SK-N-SH (cell line): ENCODE data around the gene AKAP8. TPM values are rescaled to one million over a fixed set of nuclear protein-coding genes. Genes with fewer than 3 reads are reported as not detected.
A peak's percentile ranks its signal among the peaks of the same experiment; 100 is the strongest.

Experiments
- CTCF ChIA-PET: fragments of 300-600, 350-600 bp; formaldehyde crosslinking; extraction: SDS; loops from one replicate; lab custom pipeline; 2021; lab: Yijun Ruan, JAX
- POLR2A ChIA-PET: fragments of 350-600 bp; sonication (Branson Sonifier 250); formaldehyde crosslinking; extraction: SDS; loops from one replicate; lab custom pipeline; 2020; ENCODE audit warnings: antibody characterized with exemption, inconsistent platforms; lab: Yijun Ruan, JAX
- DNase-seq: peaks from one replicate; pipeline ENCODE4 v3.0.0; 2012
- H2AFZ ChIP-seq: fragments of 200-600 bp; sonication (generic); 2 replicates; pipeline ENCODE4 v1.8.1; 2016; ENCODE audit warnings: antibody characterized with exemption, mild to moderate bottlenecking, low read depth
- H3F3A ChIP-seq: fragments of 200-600 bp; sonication (generic); replicated peaks from 2 replicates; pipeline ENCODE3; 2016; ENCODE audit warnings: antibody characterized with exemption, mild to moderate bottlenecking; ENCODE audit not compliant: insufficient read depth
- H3K27ac ChIP-seq, 2 experiments: fragments of 200-500 bp in 1 of 2; fragments of 200-600 bp in 1 of 2; sonication (Bioruptor generic) in 1 of 2; sonication (generic), shearing (Covaris generic) in 1 of 2; 2 replicates each; pipeline versions ENCODE4 v1.5.1 to v1.6.1; 2014 to 2016; ENCODE audit warnings: low read depth in 2 of 2, inconsistent platforms in 1 of 2, low read length in 1 of 2, mild to moderate bottlenecking in 1 of 2, mixed read lengths in 1 of 2
- H3K27me3 ChIP-seq: fragments of 200-600 bp; sonication (generic), shearing (Covaris generic); 2 replicates; pipeline ENCODE4 v1.6.1; 2016; ENCODE audit warnings: mixed run types; ENCODE audit not compliant: insufficient read depth
- H3K36me3 ChIP-seq, 2 experiments: fragments of 200-500 bp in 1 of 2; fragments of 200-600 bp in 1 of 2; sonication (Bioruptor generic) in 1 of 2; sonication (generic) in 1 of 2; replicated peaks in 1 of 2; 2 replicates each; pipeline versions ENCODE3 to v1.5.1; 2014 to 2016; ENCODE audit warnings: low read length in 1 of 2, mild to moderate bottlenecking in 1 of 2; ENCODE audit not compliant: insufficient read depth in 2 of 2, control insufficient read depth in 1 of 2
- H3K4me1 ChIP-seq, 2 experiments: fragments of 200-500 bp in 1 of 2; fragments of 200-600 bp in 1 of 2; sonication (Bioruptor generic) in 1 of 2; sonication (generic), shearing (Covaris generic) in 1 of 2; 2 replicates each; pipeline versions ENCODE4 v1.5.1 to v1.6.1; 2014 to 2016; ENCODE audit warnings: low read depth in 1 of 2, low read length in 1 of 2, mixed run types in 1 of 2; ENCODE audit not compliant: insufficient read depth in 2 of 2, control insufficient read depth in 1 of 2
- H3K4me2 ChIP-seq: fragments of 200-600 bp; sonication (generic), shearing (Covaris generic); 2 replicates; pipeline ENCODE4 v1.6.1; 2017; ENCODE audit warnings: mixed run types
- H3K4me3 ChIP-seq, 2 experiments: fragments of 200-500 bp in 1 of 2; fragments of 200-600 bp in 1 of 2; sonication (Bioruptor generic) in 1 of 2; sonication (generic), shearing (Covaris generic) in 1 of 2; 2 replicates each; pipeline versions ENCODE4 v1.5.1 to v1.8.1; 2014 to 2016; ENCODE audit warnings: low read depth in 2 of 2, inconsistent platforms in 1 of 2, low read length in 1 of 2, mild to moderate bottlenecking in 1 of 2, mixed read lengths in 1 of 2, moderate library complexity in 1 of 2
- H3K79me2 ChIP-seq: fragments of 200-600 bp; sonication (generic); 2 replicates; pipeline ENCODE4 v1.8.1; 2017; ENCODE audit warnings: mild to moderate bottlenecking; ENCODE audit not compliant: insufficient read depth
- H3K9ac ChIP-seq: fragments of 200-600 bp; sonication (generic); 2 replicates; pipeline ENCODE4 v1.6.1; 2017; ENCODE audit warnings: mixed run types
- H3K9me2 ChIP-seq: fragments of 200-600 bp; sonication (generic); 2 replicates; pipeline ENCODE4 v1.6.1; 2017; ENCODE audit warnings: mixed run types
- H3K9me3 ChIP-seq: fragments of 200-600 bp; sonication (generic); 2 replicates; pipeline ENCODE4 v1.6.1; 2017; ENCODE audit warnings: mixed run types, mild to moderate bottlenecking, moderate library complexity
- H4K20me1 ChIP-seq: fragments of 200-600 bp; sonication (generic); 2 replicates; pipeline ENCODE4 v1.6.1; 2017; ENCODE audit warnings: mild to moderate bottlenecking, mixed run types; ENCODE audit not compliant: insufficient read depth
- CHD2 ChIP-seq: fragments of 150-350 bp; IDR thresholded peaks from 2 replicates; pipeline ENCODE4 v1.6.1; 2018; ENCODE audit warnings: low read length; ENCODE audit not compliant: partially characterized antibody
- FOXJ3 ChIP-seq: sonication (generic); formaldehyde crosslinking; IDR thresholded peaks from 2 replicates; pipeline ENCODE4 v1.5.1; 2020; ENCODE audit warnings: mild to moderate bottlenecking, missing genetic modification reagents
- MEF2A ChIP-seq: IDR thresholded peaks from 2 replicates; pipeline ENCODE4 v1.4.0; 2012; ENCODE audit warnings: low read depth, borderline replicate concordance
- RFX5 ChIP-seq: IDR thresholded peaks from 2 replicates; pipeline ENCODE4 v1.6.1; 2012; ENCODE audit warnings: mild to moderate bottlenecking, improper control_type of control experiment, low read length
- SIN3A ChIP-seq: IDR thresholded peaks from 2 replicates; pipeline ENCODE4 v1.6.1; 2012; ENCODE audit warnings: low read depth, mild to moderate bottlenecking, low read length, moderate library complexity, borderline replicate concordance
- TCF12 ChIP-seq: IDR thresholded peaks from 2 replicates; pipeline ENCODE4 v1.4.0; 2012
- WGBS: methylation state at CpG from one replicate; pipeline ENCODE4 v1.1.6; 2017; ENCODE audit warnings: low lambda C conversion rate; 5-methylcytosine and 5-hydroxymethylcytosine counted together
- polyA plus RNA-seq, 3 experiments: library from polyadenylated mRNA; depleted of rRNA; stranded (reverse); fragments of >200 nt; gene quantifications; 2 replicates each; pipeline ENCODE4 v1.2.3, GENCODE V29; 2012
- TF ChIP-seq, protein P1 (sequence below): IDR thresholded peaks from 2 replicates; pipeline ENCODE4 v1.4.0; 2012; ENCODE audit warnings: low read depth
- TF ChIP-seq, protein P2 (sequence below): IDR thresholded peaks from 2 replicates; pipeline ENCODE4; 2012
- TF ChIP-seq, protein P3 (sequence below): fragments of 150-350 bp; IDR thresholded peaks from 2 replicates; pipeline ENCODE4 v1.6.1; 2016; ENCODE audit warnings: mild to moderate bottlenecking, low read depth, low read length
- TF ChIP-seq, protein P4 (sequence below): IDR thresholded peaks from 2 replicates; pipeline ENCODE4 v1.4.0; 2012; ENCODE audit warnings: low read depth, borderline replicate concordance

AKAP8 gene
- polyA plus RNA-seq, 1 of the 3 experiments (the other 2 are of a cell fraction): 17.2 TPM

DNA sequence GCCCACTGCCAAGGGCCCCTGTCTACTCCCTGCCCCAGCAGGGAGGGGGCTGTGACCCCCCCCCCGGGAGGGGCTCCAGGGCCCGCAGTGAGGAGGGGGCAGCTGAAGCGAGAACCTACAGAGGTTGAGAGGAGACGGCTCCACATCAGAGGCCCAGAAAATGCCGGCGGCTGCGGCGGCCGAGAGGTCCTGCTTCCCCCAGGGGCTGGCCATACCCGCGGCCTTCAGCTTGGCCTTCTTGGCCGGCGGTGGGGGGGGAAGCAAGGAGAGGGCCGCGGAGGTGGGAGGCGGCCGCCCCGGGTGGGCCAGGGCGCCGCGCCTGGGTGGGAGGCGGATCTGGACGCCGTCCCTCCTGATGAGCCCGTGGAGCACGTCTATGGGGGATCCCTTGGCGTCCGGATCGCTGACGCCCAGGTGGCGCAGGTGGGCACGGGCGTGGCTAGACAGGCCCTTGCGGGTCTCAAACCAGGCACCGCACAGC is 48.4 kb upstream of the AKAP8 start (continued):
- TF ChIP-seq, protein P1, sequence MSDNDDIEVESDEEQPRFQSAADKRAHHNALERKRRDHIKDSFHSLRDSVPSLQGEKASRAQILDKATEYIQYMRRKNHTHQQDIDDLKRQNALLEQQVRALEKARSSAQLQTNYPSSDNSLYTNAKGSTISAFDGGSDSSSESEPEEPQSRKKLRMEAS: no peak
- TF ChIP-seq RFX5: no peak

DNA sequence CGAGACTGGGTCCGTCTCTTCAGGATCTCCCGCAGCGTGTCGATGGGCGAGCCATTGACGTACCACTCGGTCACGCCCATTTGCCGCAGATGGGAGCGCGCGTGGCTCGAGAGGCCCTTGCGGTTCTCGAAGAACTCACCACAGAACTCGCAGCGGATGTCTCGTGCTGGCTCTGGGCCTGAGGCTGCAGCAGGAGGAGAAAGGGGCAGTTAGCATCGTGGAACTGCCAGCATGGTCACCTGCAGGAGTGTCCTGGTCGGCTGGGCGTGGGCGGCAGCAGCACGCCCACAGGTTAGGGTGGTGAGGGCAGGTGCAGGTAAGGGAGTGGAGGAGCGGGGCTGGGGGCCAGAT is 47.7 kb upstream of the AKAP8 start:
- no peaks in the 10 kb centered on the region for H3K27me3 ChIP-seq
- H3F3A ChIP-seq: no peaks in the 10 kb centered on the region
- no peak overlapping the region for H3K9ac ChIP-seq
- peaks cover 28 to 69% of the 10 kb centered on the region in 2 experiments for H3K36me3 ChIP-seq
- no peaks in the 10 kb centered on the region for H3K9me3 ChIP-seq
- 100% methylated on average over 9 of the region's 25 CpGs for WGBS
- CTCF ChIA-PET: no interaction called here
- no peak overlapping the region for H3K4me2 ChIP-seq
- H3K27ac ChIP-seq: no peak overlapping the region
- H3K79me2 ChIP-seq: peaks cover 42% of the 10 kb centered on the region
- DNase-seq: no peak
- no peaks in the 10 kb centered on the region for H3K9me2 ChIP-seq
- peaks cover 17% of the 10 kb centered on the region; the same call in 1 of the 2 replicates for H4K20me1 ChIP-seq
- POLR2A ChIA-PET: no interaction called here
- TF ChIP-seq, protein P2, sequence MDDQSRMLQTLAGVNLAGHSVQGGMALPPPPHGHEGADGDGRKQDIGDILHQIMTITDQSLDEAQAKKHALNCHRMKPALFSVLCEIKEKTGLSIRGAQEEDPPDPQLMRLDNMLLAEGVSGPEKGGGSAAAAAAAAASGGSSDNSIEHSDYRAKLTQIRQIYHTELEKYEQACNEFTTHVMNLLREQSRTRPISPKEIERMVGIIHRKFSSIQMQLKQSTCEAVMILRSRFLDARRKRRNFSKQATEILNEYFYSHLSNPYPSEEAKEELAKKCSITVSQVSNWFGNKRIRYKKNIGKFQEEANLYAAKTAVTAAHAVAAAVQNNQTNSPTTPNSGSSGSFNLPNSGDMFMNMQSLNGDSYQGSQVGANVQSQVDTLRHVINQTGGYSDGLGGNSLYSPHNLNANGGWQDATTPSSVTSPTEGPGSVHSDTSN: no peak
- no peak for TF ChIP-seq CHD2
- TF ChIP-seq, all 33 proteins: peak for 0
- Histone ChIP-seq H2AFZ (no peak overlapping the region), H3K4me1 (peaks cover 5 to 32% of the 10 kb centered on the region in 2 experiments; a peak in 2 of 4 replicates), H3K4me3 (no peak overlapping the region)

GRCh38 chr19:15426485-15427349 is 47.1 kb upstream of the AKAP8 start:
- Histone ChIP-seq H3K36me3 (peaks cover 32 to 71% of the 10 kb centered on the region in 2 experiments), H4K20me1 (peaks cover 17% of the 10 kb centered on the region; the same call in 1 of the 2 replicates)

More at GRCh38 chr19:15426485-15427349, 47.1 kb upstream of the AKAP8 start:
- Histone ChIP-seq H3K27ac (peak overlapping the region in 1 of 2 experiments; percentile 43; a peak in 2 of 4 replicates), H3K9me3 (no peaks in the 10 kb centered on the region), H3K27me3 (no peaks in the 10 kb centered on the region), H3K4me2 (no peak overlapping the region), H3F3A (peaks cover under 1% of the 10 kb centered on the region), H3K4me1 (peaks cover 5 to 34% of the 10 kb centered on the region in 2 experiments; a peak in 2 of 4 replicates), H3K9ac (no peak overlapping the region), H2AFZ (no peak overlapping the region), H3K79me2 (peaks cover 37% of the 10 kb centered on the region), H3K4me3 (no peak overlapping the region), H3K9me2 (no peaks in the 10 kb centered on the region)
- ChIA-PET CTCF (no interaction called here), POLR2A (no interaction called here)
- TF ChIP-seq TCF12: no peak
- TF ChIP-seq, protein P2: no peak
- TF ChIP-seq, protein P3, sequence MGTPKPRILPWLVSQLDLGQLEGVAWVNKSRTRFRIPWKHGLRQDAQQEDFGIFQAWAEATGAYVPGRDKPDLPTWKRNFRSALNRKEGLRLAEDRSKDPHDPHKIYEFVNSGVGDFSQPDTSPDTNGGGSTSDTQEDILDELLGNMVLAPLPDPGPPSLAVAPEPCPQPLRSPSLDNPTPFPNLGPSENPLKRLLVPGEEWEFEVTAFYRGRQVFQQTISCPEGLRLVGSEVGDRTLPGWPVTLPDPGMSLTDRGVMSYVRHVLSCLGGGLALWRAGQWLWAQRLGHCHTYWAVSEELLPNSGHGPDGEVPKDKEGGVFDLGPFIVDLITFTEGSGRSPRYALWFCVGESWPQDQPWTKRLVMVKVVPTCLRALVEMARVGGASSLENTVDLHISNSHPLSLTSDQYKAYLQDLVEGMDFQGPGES: no peak
- TF ChIP-seq FOXJ3: no peak
- TF ChIP-seq, protein P4, sequence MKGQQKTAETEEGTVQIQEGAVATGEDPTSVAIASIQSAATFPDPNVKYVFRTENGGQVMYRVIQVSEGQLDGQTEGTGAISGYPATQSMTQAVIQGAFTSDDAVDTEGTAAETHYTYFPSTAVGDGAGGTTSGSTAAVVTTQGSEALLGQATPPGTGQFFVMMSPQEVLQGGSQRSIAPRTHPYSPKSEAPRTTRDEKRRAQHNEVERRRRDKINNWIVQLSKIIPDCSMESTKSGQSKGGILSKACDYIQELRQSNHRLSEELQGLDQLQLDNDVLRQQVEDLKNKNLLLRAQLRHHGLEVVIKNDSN: no peak
- no peak for TF ChIP-seq MEF2A
- no peak for TF ChIP-seq SIN3A
- DNase-seq: peak; percentile 63
- WGBS: 84% methylated on average over 14 of the region's 16 CpGs
